Lower leg skin (tissue), 3 donors: Measurements from ENCODE around the gene SMCO2.

Experiments used
- CTCF ChIP-seq, 3 donors: fragments of 450-650 bp; IDR thresholded peaks; one replicate each; pipeline ENCODE4 v1.5.1; 2016; ENCODE audit warnings: antibody characterized with exemption in 3 of 3, mild to moderate bottlenecking in 3 of 3, moderate library complexity in 2 of 3
- POLR2A ChIP-seq, 2 donors: fragments of 450-650 bp; IDR thresholded peaks; one replicate each; pipeline ENCODE4 v1.6.1; 2016 to 2017; ENCODE audit warnings: antibody characterized with exemption in 2 of 2, mild to moderate bottlenecking in 1 of 2, moderate library complexity in 1 of 2

- TF ChIP-seq CTCF (IDR thresholded peaks at IDR 0.05), result no peak
- no peak for TF ChIP-seq POLR2A (IDR thresholded peaks at IDR 0.05)
Observed at GRCh38 chr12:27431185-27431584, 15.4 kb upstream of the SMCO2 start.
